GM23338 (cell line): ENCODE results near the gene CDC42EP5.

Source experiments
- CREB1 ChIP-seq: fragments of 250-450 bp; sonication (Bioruptor Pico); IDR thresholded peaks from 2 replicates; pipeline ENCODE4 v1.5.0; 2020; ENCODE audit warnings: low read depth, mild to moderate bottlenecking, moderate library complexity
- CTCF ChIP-seq, 2 experiments: fragments of 200-600 bp in 1 of 2; sonication (generic) in 1 of 2; conservative IDR thresholded peaks; 2 replicates each; pipeline versions ENCODE4 v1.5.1 to v1.6.1; 2016 to 2017; ENCODE audit warnings: antibody characterized with exemption in 2 of 2, low read depth in 2 of 2, mild to moderate bottlenecking in 2 of 2, moderate library complexity in 1 of 2
- EZH2 ChIP-seq: fragments of 200-600 bp; sonication (generic); IDR thresholded peaks from one replicate; pipeline ENCODE4 v1.8.0; 2017; ENCODE audit warnings: antibody characterized with exemption, mild to moderate bottlenecking, low read depth; ENCODE audit not compliant: unreplicated experiment
- EZH2phosphoT487 ChIP-seq: fragments of 200-600 bp; sonication (generic); IDR thresholded peaks from one replicate; pipeline ENCODE4 v1.8.1; 2018; ENCODE audit warnings: antibody characterized with exemption; ENCODE audit not compliant: unreplicated experiment
- JUNB ChIP-seq: IDR thresholded peaks from one replicate; pipeline ENCODE4 v1.6.1; 2016; ENCODE audit warnings: antibody characterized with exemption; ENCODE audit not compliant: unreplicated experiment
- POLR2AphosphoS5 ChIP-seq: IDR thresholded peaks from 2 replicates; pipeline ENCODE4 v1.6.1; 2016; ENCODE audit warnings: antibody characterized with exemption, low read depth
- REST ChIP-seq: IDR thresholded peaks from one replicate; pipeline ENCODE4 v1.6.1; 2018; ENCODE audit warnings: antibody characterized with exemption; ENCODE audit not compliant: unreplicated experiment
- STAT1 ChIP-seq: IDR thresholded peaks from one replicate; pipeline ENCODE4 v1.6.1; 2016; ENCODE audit warnings: antibody characterized with exemption; ENCODE audit not compliant: unreplicated experiment
- ZNF114 ChIP-seq: fragments of 250-450 bp; sonication (Bioruptor Pico); IDR thresholded peaks from 2 replicates; pipeline ENCODE4 v1.5.0; 2020; ENCODE audit warnings: mild to moderate bottlenecking, moderate library complexity
- ZNF331 ChIP-seq: fragments of 250-450 bp; sonication (Bioruptor Pico); IDR thresholded peaks from 2 replicates; pipeline ENCODE4 v1.5.0; 2020; ENCODE audit warnings: low read depth, mild to moderate bottlenecking, moderate library complexity

- TF ChIP-seq CTCF (conservative IDR thresholded peaks at IDR 0.05; ENCODE audit: low read depth in 2 of 2) (no peak), POLR2AphosphoS5 (no peak), EZH2 (no peak), REST (no peak), CREB1 (no peak), JUNB (no peak), EZH2phosphoT487 (no peak), STAT1 (no peak), ZNF114 (no peak), ZNF331 (CRISPR knock-in tag) (no peak)
Measured at GRCh38 chr19:54434112-54434872, 38.8 kb downstream of the CDC42EP5 start.
